NCI-H2227 (cell line): ENCODE results near the gene C3orf38.
A peak's percentile ranks its signal among the peaks of the same experiment; 100 is the strongest.
"Not testable (repeated sequence)": the region's sequence is repeated elsewhere in the genome, so short reads cannot be mapped to it uniquely, and the experiment has no call there.

Experiments
- DNase-seq: peaks from one replicate; lab custom pipeline; 2025; ENCODE audit not compliant: unreplicated experiment; lab: John Stamatoyannopoulos, UW

Gene C3orf38

DNA sequence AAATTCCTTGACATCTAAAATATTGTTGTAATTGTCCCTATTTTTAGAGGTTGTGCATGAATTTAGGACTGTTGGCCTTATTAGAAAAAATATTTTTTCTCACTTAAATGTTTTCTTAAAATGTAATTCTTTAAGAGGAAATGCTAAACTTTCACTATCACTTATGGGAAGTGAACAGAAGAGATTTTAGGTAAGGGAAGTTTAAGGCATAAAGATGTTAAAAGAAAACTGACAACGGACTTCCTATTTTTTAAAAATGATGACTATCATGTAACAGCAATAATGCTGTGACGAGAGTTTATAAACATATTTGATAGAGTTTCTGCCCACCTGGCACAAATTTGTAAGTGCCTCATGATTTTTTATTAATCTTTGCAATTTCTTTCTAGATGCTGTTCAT, 3.1 kb downstream of the C3orf38 start:
- DNase-seq = no peak

DNA sequence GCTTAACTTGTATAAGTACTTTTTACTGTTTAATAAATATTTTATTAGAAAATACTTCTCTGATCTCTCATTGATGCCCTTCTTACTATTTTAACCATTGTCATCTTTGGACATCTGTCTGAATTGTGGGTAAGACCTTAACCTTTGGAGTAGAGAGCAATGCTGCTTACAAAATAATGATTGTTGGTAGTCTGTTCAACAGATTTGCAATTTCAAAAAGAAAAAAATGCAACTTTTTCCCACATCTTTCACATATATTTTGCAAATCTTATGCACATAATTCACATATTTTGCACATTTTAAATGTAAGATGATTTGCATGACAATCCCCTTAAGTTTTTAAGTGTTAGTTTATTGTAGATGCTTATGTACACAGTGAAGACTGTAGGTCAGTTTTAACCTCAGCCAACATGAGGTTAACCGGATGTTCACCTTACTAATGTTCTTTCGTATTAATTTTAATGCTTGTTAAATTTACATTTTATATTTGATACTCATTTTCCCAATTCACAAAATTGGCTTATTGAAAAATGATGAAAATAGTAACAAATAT, 16.7 kb downstream of the C3orf38 start:
- DNase-seq = no peak

DNA sequence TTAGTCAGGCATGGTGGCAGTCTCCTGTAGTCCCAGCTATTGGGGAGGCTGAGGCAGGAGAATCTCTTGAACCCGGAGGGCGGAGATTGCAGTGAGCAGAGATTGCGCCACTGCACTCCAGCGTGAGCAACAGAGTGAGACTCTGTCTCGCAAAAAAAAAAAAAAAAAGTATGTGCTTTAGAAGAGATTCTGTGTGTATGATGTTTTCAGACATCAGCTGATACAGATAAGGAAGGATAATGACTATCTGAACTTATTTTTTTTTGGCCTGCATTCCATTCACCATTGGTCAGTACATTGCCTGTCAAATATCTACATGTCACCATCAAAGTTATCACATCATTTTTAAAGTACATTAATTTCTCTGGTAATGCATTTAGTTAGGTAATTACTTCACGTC, 17.4 kb downstream of the C3orf38 start:
- no peak for DNase-seq

DNA sequence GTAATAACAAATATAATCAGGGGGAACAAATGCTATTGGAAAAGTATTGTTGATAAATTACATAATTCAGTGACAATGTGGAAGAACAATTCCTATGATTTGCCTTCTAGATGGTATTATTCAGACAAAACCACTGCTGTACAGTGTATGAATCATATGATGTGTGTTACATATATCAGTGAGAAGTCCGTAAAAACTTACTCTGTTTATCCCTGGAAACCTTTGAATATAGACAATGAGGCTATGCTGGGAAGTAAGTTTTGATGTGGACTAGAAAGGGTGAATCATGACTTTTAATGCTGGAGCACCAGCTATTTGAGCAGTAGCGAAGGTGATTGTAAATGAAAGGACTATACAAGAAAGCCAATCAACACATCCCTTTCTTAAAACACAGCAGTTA, 17.9 kb downstream of the C3orf38 start:
- no peak for DNase-seq

DNA sequence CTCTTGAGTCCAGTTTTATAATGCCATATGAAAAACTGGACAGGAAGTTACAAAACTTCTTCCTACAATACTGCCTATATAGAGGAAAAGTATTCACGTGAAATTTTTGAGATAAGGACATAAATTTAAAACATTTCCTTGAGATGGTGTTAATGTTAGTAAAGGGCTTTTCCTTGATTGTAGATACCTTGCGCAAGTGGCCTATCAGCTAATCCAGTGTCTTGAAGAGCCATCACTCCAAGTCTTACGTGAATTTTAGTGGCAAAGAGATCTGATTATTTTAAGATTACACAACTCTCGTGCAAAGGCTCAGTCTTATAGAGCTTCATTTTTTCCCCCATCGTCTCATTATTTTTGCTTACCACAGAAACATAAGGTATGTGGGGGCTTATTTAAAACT, 18.4 kb downstream of the C3orf38 start:
- DNase-seq = no peak

DNA sequence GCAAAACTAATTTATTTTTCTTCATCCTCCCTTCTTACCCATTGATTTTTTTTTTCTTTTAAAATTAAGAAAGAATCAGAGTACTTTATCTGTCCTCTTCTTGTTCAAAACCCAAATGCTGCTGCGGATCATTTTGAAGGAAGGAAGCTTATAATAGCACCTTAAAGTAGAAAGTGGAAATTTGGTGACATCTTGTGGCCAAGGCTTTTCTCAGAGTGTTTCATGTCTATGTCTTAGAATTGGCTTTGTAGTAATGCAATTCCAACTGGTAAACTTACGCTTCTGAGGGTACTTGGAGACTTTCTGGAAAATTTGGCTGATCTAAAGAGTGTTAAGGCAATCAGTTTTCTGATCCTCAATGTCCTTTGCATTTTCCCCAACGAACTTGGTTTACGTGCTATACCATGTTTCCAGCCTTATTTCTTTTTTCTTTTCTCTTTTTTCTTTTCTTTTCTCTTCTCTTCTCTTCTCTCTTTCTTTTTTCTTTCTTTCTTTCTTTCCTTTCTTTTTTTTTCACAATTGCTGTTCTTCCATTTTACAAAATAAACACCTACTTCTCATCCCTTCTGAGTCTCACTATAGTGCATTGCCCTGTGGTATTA, 30.7 kb downstream of the C3orf38 start:
- DNase-seq = peak; percentile 4

DNA sequence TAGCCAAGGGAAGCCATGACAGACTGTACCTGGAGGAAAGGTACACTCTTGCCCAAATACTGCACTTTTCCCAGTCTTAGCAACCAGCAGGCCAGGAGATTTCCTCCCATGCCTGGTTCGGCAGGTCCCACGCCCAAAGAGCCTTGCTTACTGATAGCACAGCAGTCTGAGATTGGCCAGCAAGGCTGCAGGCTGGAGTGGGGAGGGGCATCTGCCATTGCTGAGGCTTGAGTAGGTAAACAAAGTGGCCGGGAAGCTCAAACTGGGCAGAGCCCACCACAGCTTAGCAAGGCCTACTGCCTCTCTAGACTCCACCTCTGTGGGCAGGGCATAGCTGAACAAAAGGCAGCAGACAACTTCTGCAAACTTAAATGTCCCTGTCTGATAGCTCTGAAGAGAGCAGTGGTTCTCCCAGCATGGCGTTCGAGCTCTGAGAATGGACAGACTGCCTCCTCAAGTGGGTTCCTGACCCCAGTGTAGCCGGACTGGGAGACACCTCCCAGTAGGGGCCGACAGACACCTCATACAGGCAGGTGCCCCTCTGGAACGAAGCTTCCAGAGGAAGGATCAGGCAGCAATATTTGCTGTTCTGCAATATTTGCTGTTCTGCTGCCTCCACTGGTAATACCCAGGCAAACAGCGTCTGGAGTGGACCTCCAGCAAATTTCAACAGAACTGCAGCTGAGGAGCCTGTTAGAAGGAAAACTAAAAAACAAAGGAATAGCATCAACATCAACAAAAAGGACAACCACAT, 32.6 kb downstream of the C3orf38 start:
- DNase-seq = not testable (repeated sequence)

DNA sequence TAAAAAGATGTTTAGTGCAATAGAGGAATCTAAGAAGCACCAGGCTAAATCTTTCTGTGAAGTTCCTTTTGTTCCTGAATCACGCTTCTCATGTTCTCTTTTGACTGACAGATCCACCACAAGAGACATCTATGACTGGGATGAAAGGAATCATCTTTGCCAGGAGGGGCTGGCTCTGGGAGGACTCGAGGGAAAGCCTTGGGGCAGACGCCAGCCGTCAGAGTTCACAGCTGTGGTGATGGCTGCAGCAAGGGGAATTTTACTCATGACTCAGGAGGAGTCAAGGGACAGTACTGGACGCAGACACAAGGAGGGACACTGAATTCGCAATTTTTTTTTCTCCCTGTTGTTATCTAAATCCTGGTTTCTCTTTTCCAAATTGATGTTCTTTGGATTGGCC, 38.7 kb downstream of the C3orf38 start:
- DNase-seq = peak; percentile 13

DNA sequence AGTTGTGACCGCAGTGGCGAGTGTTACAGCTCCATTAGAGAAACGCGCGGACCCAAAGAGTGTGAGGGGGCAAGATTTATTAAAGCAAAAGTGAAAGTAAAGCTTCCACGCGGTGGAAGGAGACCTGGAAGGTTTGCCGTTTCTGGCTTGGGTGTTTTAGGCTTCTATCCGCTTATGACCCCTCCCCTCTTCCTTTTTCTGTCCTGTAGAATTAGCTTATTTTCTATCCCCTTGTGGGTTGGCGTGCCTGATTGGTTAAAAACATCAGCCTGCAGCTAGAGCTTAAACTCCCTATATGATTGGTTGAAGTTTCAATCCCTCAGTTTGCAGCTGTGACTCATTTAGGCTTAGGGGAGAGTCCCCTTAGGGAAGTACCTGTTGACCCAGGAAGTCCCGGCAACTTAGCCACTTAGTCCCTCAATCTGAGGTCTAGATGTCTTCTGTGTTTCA, 39.6 kb downstream of the C3orf38 start:
- DNase-seq = peak; percentile 42

DNA sequence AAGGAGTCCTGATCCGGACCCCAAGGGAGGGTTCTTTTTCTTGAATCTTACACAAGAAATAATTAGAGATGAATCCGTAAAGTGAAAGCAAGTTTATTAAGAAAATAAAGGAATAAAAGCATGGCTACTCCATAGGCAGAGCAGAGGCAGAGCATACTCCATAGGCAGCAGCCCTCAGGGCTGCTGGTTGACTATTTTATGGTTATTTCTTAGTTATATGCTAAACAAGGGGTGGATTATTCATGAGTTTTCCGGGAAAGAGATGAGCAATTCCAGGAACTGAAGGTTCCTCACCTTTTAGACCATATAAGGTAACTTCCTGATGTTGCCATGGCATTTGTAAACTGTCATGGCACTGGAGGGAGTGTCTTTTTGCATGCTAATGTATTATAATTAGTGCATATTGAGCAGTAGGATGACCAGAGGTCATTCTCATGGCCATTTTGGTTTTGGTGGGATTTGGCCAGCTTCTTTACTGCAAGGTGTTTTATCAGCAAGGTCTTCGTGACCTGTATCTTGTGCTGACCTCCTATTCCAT, 42.2 kb downstream of the C3orf38 start:
- DNase-seq = no peak

DNA sequence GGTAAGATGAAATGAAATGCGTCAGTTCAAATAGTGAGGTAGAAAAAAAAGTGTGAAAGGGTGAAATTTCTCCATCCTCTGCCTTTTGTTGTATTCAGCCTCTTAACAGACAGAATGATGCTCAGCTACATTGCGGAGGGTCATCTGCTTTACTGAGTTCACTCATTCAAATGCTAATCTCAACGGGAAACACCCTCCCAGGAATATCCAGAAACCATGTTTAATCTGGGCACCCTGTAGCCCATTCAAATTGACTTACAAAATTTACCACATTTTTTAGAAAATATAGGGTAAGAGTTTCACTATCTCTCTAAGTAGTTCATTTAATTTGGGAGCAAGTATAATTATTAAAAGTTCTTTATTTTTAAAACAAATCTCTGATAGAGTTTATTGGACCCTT, 42.9 kb downstream of the C3orf38 start:
- no peak for DNase-seq

DNA sequence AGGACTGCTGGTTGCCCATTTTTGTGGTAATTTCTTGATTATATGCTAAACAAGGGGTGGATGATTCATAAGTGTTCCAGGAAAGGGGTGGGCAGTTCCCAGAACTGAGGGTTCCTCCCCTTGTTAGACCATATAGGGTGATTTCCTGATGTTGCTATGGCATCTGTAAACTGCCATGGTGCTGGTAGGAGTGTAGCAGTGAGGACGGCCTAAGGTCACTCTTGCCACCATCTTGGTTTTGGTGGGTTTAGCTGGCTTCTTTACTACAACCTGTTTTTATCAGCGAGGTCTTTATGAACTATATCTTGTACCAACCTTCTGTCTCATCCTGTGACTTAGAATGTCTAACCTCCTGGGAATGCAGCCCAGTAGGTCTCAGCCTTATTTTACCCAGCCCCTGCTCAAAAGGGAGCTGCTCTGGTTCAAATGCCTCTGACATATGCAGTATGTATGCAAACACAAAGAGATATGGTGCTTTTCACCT, 46.2 kb downstream of the C3orf38 start:
- no peak for DNase-seq

DNA sequence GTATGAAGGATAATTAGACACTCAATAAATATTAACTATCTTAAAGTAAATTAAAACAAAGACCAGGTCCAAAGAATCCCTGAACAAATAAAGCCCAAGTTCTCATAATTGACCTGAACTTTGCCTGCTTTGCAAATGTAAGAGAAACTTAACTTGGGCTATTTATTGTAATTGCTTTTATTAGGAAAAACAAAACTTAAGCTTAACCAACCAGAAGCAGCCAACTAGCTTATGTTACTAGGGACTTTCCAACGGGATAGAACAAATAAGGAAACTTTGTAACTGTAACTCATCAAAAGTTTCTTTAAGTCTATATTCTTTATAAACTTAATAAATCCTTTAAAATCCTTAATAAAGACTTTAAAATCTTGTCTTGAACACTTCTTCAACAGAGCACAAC, 48.4 kb downstream of the C3orf38 start:
- no peak for DNase-seq

DNA sequence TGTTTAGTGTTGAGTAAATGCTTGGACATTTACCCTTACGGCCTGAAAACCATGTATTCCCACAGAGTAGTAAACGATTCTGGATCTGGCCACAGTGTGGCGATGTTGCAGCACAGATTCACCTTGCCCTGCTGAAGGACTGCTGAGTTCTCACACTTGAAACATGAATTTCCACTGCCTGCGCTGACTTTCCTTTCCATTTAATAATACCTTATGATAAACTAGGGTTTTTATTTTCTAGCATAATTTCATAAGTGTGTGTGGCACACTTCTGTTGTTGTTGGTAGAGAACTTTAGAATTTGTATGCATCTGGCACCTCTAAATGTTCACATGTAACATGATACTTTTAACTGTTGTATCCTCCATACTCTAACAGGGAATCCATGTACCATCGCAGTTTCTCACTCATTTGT, 53.9 kb downstream of the C3orf38 start:
- DNase-seq = peak; percentile 54
